PFSK-1 (cell line): Measurements from ENCODE around the gene RCOR3.

Source experiments
- FOXP2 ChIP-seq: optimal IDR thresholded peaks from 2 replicates; pipeline ENCODE3; 2011; ENCODE audit warnings: borderline replicate concordance, control low read depth, inconsistent platforms; ENCODE audit not compliant: insufficient read depth; ENCODE audit errors: extremely low read length, extremely low read depth
- POLR2AphosphoS5 ChIP-seq: IDR thresholded peaks from 2 replicates; pipeline ENCODE4 v1.6.1; 2012; ENCODE audit warnings: low read depth, mild to moderate bottlenecking, control low read depth, low read length, moderate library complexity
- REST ChIP-seq, 2 experiments: IDR thresholded peaks; 2 replicates each; pipeline versions ENCODE4 v1.6.1 to v1.8.0; 2011 to 2012; ENCODE audit warnings: low read depth in 2 of 2, low read length in 2 of 2, control low read depth in 1 of 2, inconsistent platforms in 1 of 2, mild to moderate bottlenecking in 1 of 2, moderate library complexity in 1 of 2; ENCODE audit not compliant: insufficient read depth in 1 of 2
- SIN3A ChIP-seq: IDR thresholded peaks from 2 replicates; pipeline ENCODE4 v1.6.1; 2012; ENCODE audit warnings: mild to moderate bottlenecking, low read length, moderate library complexity, borderline replicate concordance; ENCODE audit not compliant: insufficient read depth
- TAF1 ChIP-seq: IDR thresholded peaks from 2 replicates; pipeline ENCODE4 v1.6.1; 2012; ENCODE audit warnings: low read length, control low read depth, borderline replicate concordance; ENCODE audit not compliant: insufficient read depth

The RCOR3 gene

GRCh38 chr1:211338224-211338620 is 79.1 kb downstream of the RCOR3 start:
- TF ChIP-seq FOXP2 (no peak), TAF1 (no peak), REST (IDR thresholded peaks at IDR 0.05; ENCODE audit: insufficient read depth in 1 of 2, low read depth in 2 of 2, low read length in 2 of 2) (no peak), SIN3A (no peak), POLR2AphosphoS5 (no peak)

DNA sequence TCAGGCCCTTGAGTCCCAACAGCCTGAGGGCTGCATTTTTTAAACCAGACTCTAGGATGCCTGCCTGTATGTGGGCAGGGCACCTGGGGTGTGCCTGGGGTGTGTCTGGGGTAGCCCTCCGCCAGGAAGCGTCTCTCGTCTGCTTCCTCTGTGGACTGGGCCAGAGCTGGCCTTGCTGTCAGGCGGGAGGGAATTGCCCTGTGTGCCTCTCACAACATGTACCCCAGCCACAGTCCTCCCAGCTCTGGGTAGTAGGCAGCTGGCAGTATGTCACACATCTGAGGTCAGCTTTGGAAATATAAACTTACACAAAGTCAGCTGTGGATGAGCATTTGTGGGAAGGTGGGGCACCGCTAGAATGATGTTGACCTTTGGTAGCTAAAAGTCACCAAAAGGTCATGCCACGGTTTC is 80.5 kb downstream of the RCOR3 start:
- TF ChIP-seq TAF1 (no peak), REST (IDR thresholded peaks at IDR 0.05; ENCODE audit: insufficient read depth in 1 of 2, low read depth in 2 of 2, low read length in 2 of 2) (no peak), POLR2AphosphoS5 (no peak), FOXP2 (no peak)

DNA sequence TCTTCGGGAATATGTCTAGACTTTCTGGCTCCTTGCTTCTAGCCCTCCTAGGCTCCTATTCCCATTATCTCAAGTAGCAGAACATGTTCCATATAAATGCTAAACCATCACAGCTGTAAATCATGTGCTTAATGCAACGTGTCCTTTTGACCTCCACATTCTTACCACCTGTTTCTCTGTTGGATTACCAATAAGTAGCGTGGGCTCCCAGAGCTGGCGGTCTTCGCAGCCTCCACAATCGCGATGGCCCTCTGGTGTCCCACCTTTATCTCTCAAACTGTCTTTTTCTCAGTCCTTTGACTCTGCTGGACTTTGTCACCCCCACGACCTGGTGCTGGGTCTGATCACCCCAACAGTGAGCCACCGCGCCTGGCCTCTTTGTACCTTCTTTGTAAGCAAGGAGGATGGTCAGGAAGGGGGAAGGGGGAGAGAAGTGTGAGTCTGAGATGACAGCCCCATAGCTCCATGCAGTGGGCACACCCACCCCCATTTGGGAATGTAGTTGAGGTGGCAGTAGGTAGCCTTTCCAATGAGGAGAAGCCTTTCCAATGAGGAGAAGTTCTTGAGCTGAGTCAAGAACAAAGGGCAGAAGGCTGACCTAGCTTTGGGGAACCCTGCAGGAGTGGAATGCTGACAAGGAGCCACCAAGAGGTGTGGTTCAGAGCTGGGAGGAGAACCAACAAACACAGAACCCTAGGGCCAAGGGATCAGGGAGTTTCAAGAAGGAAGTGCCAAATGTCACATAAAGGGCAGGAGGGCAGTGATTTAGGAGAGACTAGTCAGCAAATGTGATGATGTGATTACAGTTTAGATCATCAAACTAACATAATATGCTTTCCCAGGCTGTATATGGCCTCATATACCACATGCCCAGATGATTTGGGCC is 81.7 kb downstream of the RCOR3 start:
- TF ChIP-seq POLR2AphosphoS5 (no peak), TAF1 (no peak), FOXP2 (no peak), SIN3A (no peak), REST (IDR thresholded peaks at IDR 0.05; ENCODE audit: insufficient read depth in 1 of 2, low read depth in 2 of 2, low read length in 2 of 2) (no peak)

DNA sequence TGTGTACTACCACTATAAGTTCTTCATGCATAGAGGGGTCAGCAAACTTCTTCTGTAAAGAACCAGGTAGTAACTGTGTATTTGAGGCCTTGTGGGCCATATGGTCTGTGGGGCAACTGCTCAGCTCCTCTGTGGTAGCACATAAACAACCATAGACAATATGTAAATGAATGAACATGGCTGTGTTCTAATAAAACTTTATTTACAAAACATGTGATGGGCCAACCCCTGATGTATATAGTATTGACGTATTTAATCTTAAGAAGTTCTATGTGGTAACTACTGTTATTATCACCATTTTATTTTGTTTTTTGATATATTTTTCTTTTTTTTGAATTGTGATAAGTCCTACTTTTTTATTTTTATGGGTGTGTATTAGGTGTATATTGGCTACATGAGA is 82.8 kb downstream of the RCOR3 start:
- no peak for TF ChIP-seq FOXP2
- TF ChIP-seq TAF1 = no peak
- no peak for TF ChIP-seq POLR2AphosphoS5
- no peak for TF ChIP-seq SIN3A
- no peak for TF ChIP-seq REST (IDR thresholded peaks at IDR 0.05; ENCODE audit: insufficient read depth in 1 of 2, low read depth in 2 of 2, low read length in 2 of 2)
